Spleen (tissue), 7 donors: ENCODE data around the gene ARHGEF25.

Experiments
- CTCF ChIP-seq, 11 experiments: fragments of 200-600 bp in 7 of 11; fragments of 450-650 bp in 4 of 11; sonication (generic) in 4 of 11; IDR thresholded peaks in 8 of 11; conservative IDR thresholded peaks in 3 of 11; 1 replicate in 7 of 11; 2 replicates in 4 of 11; pipeline versions ENCODE4 v1.4.0 to v1.8.0; 2016 to 2021; ENCODE audit warnings: antibody characterized with exemption in 11 of 11, inconsistent platforms in 4 of 11, mild to moderate bottlenecking in 1 of 11
- POLR2A ChIP-seq, 3 donors: fragments of 450-650 bp; IDR thresholded peaks; one replicate each; pipeline ENCODE4 v1.5.1; 2017; ENCODE audit warnings: antibody characterized with exemption in 3 of 3, mild to moderate bottlenecking in 1 of 3
- donor health status: DM: no; HTN: no; CAD: no; lungs with moderate emphysema.
- donor health status: DM: no; HTN: no; CAD: no.
- donor health status: DM: no; HTN: no; CAD: no.

GRCh38 chr12:57586832-57587429, 24.3 kb upstream of the ARHGEF25 start:
- TF ChIP-seq CTCF (IDR thresholded peaks at IDR 0.05 in 8 of 11, conservative IDR thresholded peaks at IDR 0.05 in 3 of 11) (no peak), POLR2A (IDR thresholded peaks at IDR 0.05) (no peak)
